ENCODE results near the gene SH3RF3.

- TF ChIP-seq GATA3 (IDR thresholded peaks at IDR 0.05; ENCODE audit: low read depth, low read length) (no peak), GATA2 (IDR thresholded peaks at IDR 0.05; ENCODE audit: low read depth, low read length) (no peak)
Observed at GRCh38 chr2:109419171-109419756, 290.3 kb downstream of the SH3RF3 start.
